Vagina (tissue), 2 donors: ENCODE measurements around the gene BRMS1L.

Experiments used
- POLR2A ChIP-seq, 2 donors: fragments of 450-650 bp; IDR thresholded peaks; one replicate each; pipeline ENCODE4 v1.6.1; 2017; ENCODE audit warnings: antibody characterized with exemption in 2 of 2, mild to moderate bottlenecking in 2 of 2, moderate library complexity in 2 of 2
- TF ChIP-seq, protein P1 (sequence below), 3 experiments: fragments of 450-650 bp in 2 of 3; fragments of 200-600 bp in 1 of 3; sonication (generic) in 1 of 3; IDR thresholded peaks; one replicate each; pipeline ENCODE4 v1.5.1; 2017 to 2019; ENCODE audit warnings: antibody characterized with exemption in 3 of 3, mild to moderate bottlenecking in 2 of 3, moderate library complexity in 2 of 3

DNA sequence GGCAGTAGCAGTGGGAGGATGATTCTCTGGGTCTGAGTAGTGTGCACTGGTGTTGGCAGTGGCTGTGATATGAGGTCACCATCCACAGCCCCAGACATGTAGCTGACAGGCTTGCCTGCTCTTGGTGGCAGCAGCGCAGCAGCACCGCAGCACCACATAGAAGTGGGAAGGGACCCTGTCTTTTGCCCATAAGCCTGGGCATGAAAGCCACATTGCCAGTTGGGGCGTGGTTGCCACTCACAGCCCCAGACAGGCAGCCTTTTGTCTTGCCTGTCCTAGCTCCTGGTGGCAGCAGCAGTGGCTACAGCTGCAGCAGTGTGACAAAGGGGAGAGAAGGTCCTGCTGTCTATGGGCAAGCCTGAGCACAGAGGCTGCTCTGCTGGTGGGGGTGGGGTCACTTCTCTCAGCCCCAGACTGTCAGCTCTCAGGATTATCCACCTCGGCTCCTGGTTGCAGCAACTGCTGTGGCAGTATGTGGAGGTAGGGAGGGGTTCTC is 71.5 kb downstream of the BRMS1L start:
- TF ChIP-seq, protein P1, sequence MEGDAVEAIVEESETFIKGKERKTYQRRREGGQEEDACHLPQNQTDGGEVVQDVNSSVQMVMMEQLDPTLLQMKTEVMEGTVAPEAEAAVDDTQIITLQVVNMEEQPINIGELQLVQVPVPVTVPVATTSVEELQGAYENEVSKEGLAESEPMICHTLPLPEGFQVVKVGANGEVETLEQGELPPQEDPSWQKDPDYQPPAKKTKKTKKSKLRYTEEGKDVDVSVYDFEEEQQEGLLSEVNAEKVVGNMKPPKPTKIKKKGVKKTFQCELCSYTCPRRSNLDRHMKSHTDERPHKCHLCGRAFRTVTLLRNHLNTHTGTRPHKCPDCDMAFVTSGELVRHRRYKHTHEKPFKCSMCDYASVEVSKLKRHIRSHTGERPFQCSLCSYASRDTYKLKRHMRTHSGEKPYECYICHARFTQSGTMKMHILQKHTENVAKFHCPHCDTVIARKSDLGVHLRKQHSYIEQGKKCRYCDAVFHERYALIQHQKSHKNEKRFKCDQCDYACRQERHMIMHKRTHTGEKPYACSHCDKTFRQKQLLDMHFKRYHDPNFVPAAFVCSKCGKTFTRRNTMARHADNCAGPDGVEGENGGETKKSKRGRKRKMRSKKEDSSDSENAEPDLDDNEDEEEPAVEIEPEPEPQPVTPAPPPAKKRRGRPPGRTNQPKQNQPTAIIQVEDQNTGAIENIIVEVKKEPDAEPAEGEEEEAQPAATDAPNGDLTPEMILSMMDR (IDR thresholded peaks at IDR 0.05), result no peak
- TF ChIP-seq POLR2A (IDR thresholded peaks at IDR 0.05), result no peak
